ENCODE data around the gene LEPROT.

DNA sequence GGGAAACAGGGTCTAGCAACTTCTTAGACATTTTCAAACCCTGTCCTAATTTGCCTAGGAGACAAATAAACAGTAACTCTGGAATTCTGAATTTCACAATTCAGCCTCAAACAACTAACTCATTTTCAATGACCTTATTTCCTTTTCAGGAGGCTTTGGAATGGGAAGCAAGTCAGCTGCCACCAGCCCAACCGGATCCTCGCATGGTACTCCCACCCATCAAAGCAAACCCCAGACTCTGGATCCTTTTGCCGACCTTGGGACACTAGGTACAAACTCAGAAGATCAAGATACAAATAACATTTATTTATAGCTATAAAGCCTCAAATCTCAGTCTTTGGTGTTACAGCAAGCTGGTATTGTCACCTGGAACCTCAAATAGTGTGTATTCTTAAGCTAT is 18.9 kb upstream of the LEPROT start:
- TF ChIP-seq ZNF274 (IDR thresholded peaks at IDR 0.05; ENCODE audit: low read depth, low read length) (no peak), YY1 (IDR thresholded peaks at IDR 0.05; ENCODE audit: insufficient read depth, insufficient read length) (no peak), SUZ12 (IDR thresholded peaks at IDR 0.05; ENCODE audit: extremely low read depth, insufficient read depth, insufficient read length) (no peak)
